ENCODE measurements around the gene TCF7L2.

DNA sequence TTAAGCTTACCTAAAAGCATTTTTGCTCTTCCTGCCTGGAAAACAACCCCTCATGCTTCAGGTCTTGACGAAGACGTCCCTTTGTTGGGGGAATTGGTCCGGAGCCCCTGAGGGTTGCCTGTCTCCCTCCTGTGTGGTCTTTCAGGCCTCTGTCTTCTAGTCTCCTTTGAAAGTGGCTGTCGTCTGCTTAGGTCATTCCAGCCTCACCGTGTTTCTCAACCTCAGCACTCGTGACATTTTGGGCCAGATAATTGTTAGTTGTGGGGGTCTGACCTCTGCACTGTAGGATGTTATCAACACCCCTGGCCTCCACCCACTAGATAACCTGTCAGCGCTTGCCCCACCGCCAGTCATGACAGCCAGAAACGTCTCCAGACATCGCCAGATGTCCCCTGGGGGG, 219.1 kb downstream of the TCF7L2 start:
- TF ChIP-seq EZH2 (IDR thresholded peaks at IDR 0.05; ENCODE audit: borderline replicate concordance, low read length), result no peak
- TF ChIP-seq, protein P1, sequence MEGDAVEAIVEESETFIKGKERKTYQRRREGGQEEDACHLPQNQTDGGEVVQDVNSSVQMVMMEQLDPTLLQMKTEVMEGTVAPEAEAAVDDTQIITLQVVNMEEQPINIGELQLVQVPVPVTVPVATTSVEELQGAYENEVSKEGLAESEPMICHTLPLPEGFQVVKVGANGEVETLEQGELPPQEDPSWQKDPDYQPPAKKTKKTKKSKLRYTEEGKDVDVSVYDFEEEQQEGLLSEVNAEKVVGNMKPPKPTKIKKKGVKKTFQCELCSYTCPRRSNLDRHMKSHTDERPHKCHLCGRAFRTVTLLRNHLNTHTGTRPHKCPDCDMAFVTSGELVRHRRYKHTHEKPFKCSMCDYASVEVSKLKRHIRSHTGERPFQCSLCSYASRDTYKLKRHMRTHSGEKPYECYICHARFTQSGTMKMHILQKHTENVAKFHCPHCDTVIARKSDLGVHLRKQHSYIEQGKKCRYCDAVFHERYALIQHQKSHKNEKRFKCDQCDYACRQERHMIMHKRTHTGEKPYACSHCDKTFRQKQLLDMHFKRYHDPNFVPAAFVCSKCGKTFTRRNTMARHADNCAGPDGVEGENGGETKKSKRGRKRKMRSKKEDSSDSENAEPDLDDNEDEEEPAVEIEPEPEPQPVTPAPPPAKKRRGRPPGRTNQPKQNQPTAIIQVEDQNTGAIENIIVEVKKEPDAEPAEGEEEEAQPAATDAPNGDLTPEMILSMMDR (IDR thresholded peaks at IDR 0.05; ENCODE audit: low read length), result no peak
